ENCODE data around the gene IL17C. TPM values are rescaled to one million over a fixed set of nuclear protein-coding genes. Genes with fewer than 3 reads are reported as not detected.

Gene IL17C
- total and polyA plus RNA-seq, 2 donors (not counting 3 experiments of a cell fraction or from before 2014, with no cell fraction given): 0.17 TPM; not detected in 1

- dilution Hi-C loops (cut with MboI; ENCODE audit: extremely low pct_ligation_motif_present, low sequenced_read_pairs) (no loop called here), intact Hi-C loops (cut with micrococcal nuclease) (no loop called here)
- BruUV-seq (replicated peaks): no TSS peak
- Histone ChIP-seq H3K27ac (ENCODE audit: insufficient read depth, low read depth, low read length) (no peak overlapping the region), H2AFZ (ENCODE audit: low read depth, low read length) (no peak overlapping the region), H3K9ac (replicated peaks; ENCODE audit: extremely low read depth, insufficient read depth, low read length) (no peak overlapping the region), H3K36me3 (ENCODE audit: control insufficient read depth in 2 of 2, extremely low read depth in 1 of 2, insufficient read depth in 2 of 2, low read length in 2 of 2) (peaks cover 7 to 15% of the 10 kb centered on the region in 2 experiments), H3K4me2 (ENCODE audit: insufficient read depth, low read length) (no peak overlapping the region), H3K4me1 (ENCODE audit: control insufficient read depth, extremely low read depth, insufficient read depth, low read length) (peaks cover 4% of the 10 kb centered on the region), H3K4me3 (replicated peaks in 1 of 3; ENCODE audit: insufficient read depth in 1 of 3, low read depth in 1 of 3, low read length in 3 of 3) (no peak overlapping the region), H3K9me3 (replicated peaks; ENCODE audit: control insufficient read depth, insufficient read depth, low read length) (no peaks in the 10 kb centered on the region), H3K9me1 (replicated peaks; ENCODE audit: control insufficient read depth, extremely low read depth, insufficient read depth, low read length) (no peaks in the 10 kb centered on the region), H3K27me3 (ENCODE audit: control insufficient read depth in 2 of 2, insufficient read depth in 2 of 2, low read length in 2 of 2) (no peaks in the 10 kb centered on the region), H4K20me1 (replicated peaks; ENCODE audit: control insufficient read depth, extremely low read depth, insufficient read depth, low read length) (no peaks in the 10 kb centered on the region), H3K79me2 (ENCODE audit: control insufficient read depth, insufficient read depth, low read length) (peaks cover 37% of the 10 kb centered on the region)
- ChIA-PET CTCF (no interaction called here), POLR2A (no interaction called here)
- no peak for TF ChIP-seq MAX (IDR thresholded peaks at IDR 0.05; ENCODE audit: insufficient read depth, insufficient read length)
- TF ChIP-seq JUN (IDR thresholded peaks at IDR 0.05; ENCODE audit: borderline replicate concordance, insufficient read depth, insufficient read length, low read depth): no peak
- TF ChIP-seq, protein P1, sequence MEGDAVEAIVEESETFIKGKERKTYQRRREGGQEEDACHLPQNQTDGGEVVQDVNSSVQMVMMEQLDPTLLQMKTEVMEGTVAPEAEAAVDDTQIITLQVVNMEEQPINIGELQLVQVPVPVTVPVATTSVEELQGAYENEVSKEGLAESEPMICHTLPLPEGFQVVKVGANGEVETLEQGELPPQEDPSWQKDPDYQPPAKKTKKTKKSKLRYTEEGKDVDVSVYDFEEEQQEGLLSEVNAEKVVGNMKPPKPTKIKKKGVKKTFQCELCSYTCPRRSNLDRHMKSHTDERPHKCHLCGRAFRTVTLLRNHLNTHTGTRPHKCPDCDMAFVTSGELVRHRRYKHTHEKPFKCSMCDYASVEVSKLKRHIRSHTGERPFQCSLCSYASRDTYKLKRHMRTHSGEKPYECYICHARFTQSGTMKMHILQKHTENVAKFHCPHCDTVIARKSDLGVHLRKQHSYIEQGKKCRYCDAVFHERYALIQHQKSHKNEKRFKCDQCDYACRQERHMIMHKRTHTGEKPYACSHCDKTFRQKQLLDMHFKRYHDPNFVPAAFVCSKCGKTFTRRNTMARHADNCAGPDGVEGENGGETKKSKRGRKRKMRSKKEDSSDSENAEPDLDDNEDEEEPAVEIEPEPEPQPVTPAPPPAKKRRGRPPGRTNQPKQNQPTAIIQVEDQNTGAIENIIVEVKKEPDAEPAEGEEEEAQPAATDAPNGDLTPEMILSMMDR (IDR thresholded peaks at IDR 0.05; ENCODE audit: extremely low read depth in 1 of 2, insufficient read depth in 1 of 2, low read depth in 1 of 2, low read length in 2 of 2): no peak
- TF ChIP-seq FOS (IDR thresholded peaks at IDR 0.05; ENCODE audit: borderline replicate concordance, insufficient read depth, low read length): no peak
- FAIRE-seq: no peak
- DNase-seq (ENCODE audit: low read depth, low spot score): no peak
Observed at GRCh38 chr16:88658714-88659113, 20.3 kb downstream of the IL17C start.

DNA sequence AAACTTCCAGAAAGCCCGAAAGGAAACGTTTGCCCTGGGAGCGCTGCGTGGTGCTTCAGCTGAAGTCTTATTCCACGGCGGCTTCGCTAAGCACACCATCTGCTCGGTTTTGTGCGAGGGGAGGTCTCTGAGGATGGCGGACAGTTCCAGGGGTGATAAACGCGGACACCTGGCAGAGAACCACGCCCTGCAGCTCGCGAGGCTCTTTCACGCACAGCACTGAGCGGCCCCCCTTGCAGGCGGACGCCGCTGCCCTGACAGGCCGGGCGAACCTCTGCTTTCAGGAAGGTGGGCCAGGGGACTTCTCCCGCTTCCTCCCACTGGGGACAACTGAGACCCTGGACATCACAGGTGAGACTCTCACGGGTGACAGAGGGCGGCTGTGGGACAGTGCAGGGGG, 20.8 kb downstream of the IL17C start:
- Histone ChIP-seq H3K9me3 (replicated peaks; ENCODE audit: control insufficient read depth, insufficient read depth, low read length) (no peaks in the 10 kb centered on the region), H3K4me3 (replicated peaks in 1 of 3; ENCODE audit: insufficient read depth in 1 of 3, low read depth in 1 of 3, low read length in 3 of 3) (no peak overlapping the region), H4K20me1 (replicated peaks; ENCODE audit: control insufficient read depth, extremely low read depth, insufficient read depth, low read length) (no peaks in the 10 kb centered on the region), H3K4me1 (ENCODE audit: control insufficient read depth, extremely low read depth, insufficient read depth, low read length) (peaks cover 7% of the 10 kb centered on the region), H2AFZ (ENCODE audit: low read depth, low read length) (no peak overlapping the region), H3K27ac (ENCODE audit: insufficient read depth, low read depth, low read length) (no peak overlapping the region), H3K9me1 (replicated peaks; ENCODE audit: control insufficient read depth, extremely low read depth, insufficient read depth, low read length) (no peaks in the 10 kb centered on the region), H3K9ac (replicated peaks; ENCODE audit: extremely low read depth, insufficient read depth, low read length) (no peak overlapping the region), H3K79me2 (ENCODE audit: control insufficient read depth, insufficient read depth, low read length) (peaks cover 40% of the 10 kb centered on the region), H3K27me3 (ENCODE audit: control insufficient read depth in 2 of 2, insufficient read depth in 2 of 2, low read length in 2 of 2) (no peaks in the 10 kb centered on the region), H3K36me3 (ENCODE audit: control insufficient read depth in 2 of 2, extremely low read depth in 1 of 2, insufficient read depth in 2 of 2, low read length in 2 of 2) (peaks cover 7 to 15% of the 10 kb centered on the region in 2 experiments), H3K4me2 (ENCODE audit: insufficient read depth, low read length) (no peak overlapping the region)
- ChIA-PET CTCF (no interaction called here), POLR2A (no interaction called here)
- dilution Hi-C loops (cut with MboI; ENCODE audit: extremely low pct_ligation_motif_present, low sequenced_read_pairs) (no loop called here), intact Hi-C loops (cut with micrococcal nuclease) (no loop called here)
- TF ChIP-seq EZH2 (IDR thresholded peaks at IDR 0.05; ENCODE audit: borderline replicate concordance, low read depth, low read length, severe bottlenecking) (no peak), JUN (IDR thresholded peaks at IDR 0.05; ENCODE audit: borderline replicate concordance, insufficient read depth, insufficient read length, low read depth) (no peak)
- FAIRE-seq: no peak
- BruUV-seq (replicated peaks): no TSS peak
- no peak for DNase-seq (ENCODE audit: low read depth, low spot score)

Measured in endothelial cell of umbilical vein (primary cell).